KG1 (cell line): ENCODE data around the gene KCNJ10.

ENCODE experiments used
- DNase-seq: peaks from one replicate; lab custom pipeline; 2025; lab: John Stamatoyannopoulos, UW

The KCNJ10 gene

DNA sequence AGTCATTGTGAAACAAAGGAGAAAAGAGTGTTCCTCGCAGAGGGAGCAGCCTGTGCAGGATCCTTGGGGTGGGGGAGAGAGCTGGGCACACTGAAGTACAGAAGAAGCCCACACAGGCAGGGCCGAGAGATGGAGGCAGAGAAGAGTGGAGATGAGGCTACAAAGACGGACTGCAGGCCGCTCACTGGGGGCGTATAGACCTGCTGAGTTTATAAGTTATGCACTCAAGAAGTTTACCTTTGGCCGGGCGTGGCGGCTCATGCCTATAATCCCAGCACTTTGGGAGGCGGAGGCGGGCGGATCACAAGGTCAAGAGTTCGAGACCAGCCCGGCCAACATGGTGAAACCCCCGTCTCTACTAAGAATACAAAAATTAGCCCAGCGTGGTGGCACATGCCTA lies 108.3 kb downstream of the KCNJ10 start:
- no peak for DNase-seq

DNA sequence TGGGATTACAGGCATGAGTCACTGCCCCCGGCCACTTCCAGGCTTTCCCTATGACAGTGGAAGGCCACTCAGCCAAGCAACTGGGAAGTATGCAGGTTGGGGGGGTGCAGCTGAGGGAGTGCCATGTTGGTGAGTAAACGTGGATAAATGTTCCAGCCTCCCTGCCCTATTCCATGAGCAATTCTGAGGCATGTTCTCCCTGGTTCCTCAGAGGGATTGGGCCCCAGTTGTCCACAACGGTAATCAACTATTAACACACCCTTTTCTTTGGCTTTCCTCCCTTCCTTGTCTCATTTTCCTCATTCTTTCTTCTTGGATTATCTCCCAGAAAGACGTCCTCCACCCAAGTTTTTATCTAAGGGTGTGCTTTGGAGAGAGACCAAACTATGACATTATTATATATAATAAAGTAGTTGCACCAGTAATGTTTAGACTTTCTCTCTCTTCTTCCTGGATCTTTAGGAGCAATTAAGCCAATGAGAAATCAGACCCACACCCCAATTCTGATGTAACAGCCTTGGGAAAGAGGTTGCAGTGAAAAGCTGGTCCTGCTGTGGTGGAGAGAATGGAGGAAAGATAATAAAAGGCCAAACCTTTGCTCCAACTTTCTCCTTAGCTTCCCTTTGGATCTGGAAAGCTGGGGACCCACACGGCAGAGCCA lies 109.1 kb downstream of the KCNJ10 start:
- no peak for DNase-seq

DNA sequence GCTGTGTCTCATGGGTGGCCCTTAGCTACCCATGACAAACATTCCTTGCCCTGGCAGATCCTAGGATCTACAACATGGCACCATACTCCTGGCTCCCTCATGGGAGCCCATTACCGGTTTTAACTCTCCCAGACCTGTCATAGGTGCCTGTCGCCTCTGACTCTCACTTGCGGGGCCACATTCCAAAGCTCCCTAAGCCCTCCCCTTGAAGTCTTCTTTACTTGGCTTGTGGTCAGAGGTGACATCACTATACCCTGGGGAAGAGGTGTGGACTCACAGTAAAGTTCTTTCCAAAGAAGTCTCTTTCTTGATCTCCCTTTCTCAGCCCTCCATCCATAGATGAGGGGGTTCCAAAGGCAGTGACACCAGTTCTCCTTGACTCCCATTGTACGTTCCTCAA lies 110.5 kb downstream of the KCNJ10 start:
- DNase-seq = no peak

DNA sequence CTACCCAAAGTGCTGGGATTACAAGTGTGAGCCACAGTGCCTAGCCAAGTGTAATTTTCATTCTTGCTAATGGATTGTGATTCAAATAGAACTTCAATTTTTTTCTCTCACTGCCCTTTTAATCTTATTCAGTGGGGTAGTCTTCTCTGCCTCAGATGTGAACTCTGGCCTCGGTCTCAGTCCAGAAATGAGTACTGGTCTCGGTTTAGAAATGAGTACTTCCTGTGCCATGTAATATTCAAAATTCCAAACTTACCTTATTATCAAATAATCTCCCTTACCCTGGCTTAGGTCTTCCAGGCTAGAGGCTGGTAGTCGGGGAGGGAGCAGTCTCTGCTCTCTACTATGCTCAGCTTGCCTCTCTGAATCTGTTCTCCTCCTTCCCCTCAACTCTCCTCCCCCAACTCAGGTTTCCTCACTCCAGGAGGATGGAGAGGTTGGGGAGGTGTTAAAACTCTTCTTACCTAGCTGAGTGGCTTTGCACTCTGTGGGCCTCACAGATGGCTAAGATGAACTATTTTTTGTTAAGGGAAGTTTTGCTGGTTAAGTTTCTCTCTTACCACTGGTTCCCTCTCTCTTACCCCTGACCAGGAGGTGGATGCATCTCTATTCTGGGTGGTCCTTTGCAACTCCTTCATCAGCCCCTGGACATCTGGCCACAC lies 111.1 kb downstream of the KCNJ10 start:
- DNase-seq = no peak

DNA sequence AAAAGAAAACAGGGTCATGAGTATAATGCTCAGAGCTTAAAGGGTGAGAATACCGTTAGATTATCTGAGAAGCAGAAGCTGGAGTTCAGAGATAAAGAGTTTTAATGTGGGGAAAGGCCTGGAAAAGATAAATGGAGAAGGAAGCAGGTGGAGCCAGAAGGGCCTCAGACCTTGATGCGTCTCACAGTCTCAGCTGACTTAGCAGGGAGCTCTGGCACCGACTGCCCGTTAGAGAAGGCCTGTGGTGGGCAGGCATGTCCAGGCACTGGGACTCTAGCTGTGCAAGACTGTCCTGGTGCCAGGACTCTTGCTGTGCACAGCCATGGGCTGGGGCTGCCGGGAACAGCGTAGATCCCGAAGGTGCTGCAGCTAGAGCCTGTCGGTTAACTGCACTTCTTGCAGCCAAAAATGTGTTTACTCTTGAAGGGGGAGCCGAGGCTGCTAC lies 112.1 kb downstream of the KCNJ10 start:
- no peak for DNase-seq

DNA sequence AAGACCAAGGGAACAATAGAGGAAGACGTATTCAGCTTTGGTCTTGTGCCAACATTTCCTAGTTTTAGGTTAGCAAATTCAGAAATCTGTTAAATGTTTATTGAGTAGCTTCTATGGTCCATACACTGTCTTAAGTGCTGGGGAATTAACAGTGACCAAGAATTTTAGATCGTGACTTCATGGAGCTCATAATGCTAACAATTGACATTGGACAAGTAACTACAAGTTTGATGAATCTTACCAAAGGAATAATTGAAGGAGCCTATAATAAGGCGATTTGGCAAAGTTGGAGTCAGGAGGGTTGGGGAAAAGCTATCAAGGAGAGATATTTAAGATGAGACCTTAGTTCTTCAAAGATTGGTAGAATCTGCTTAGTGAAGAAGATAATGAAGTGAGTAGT lies 114.5 kb downstream of the KCNJ10 start:
- no peak for DNase-seq

DNA sequence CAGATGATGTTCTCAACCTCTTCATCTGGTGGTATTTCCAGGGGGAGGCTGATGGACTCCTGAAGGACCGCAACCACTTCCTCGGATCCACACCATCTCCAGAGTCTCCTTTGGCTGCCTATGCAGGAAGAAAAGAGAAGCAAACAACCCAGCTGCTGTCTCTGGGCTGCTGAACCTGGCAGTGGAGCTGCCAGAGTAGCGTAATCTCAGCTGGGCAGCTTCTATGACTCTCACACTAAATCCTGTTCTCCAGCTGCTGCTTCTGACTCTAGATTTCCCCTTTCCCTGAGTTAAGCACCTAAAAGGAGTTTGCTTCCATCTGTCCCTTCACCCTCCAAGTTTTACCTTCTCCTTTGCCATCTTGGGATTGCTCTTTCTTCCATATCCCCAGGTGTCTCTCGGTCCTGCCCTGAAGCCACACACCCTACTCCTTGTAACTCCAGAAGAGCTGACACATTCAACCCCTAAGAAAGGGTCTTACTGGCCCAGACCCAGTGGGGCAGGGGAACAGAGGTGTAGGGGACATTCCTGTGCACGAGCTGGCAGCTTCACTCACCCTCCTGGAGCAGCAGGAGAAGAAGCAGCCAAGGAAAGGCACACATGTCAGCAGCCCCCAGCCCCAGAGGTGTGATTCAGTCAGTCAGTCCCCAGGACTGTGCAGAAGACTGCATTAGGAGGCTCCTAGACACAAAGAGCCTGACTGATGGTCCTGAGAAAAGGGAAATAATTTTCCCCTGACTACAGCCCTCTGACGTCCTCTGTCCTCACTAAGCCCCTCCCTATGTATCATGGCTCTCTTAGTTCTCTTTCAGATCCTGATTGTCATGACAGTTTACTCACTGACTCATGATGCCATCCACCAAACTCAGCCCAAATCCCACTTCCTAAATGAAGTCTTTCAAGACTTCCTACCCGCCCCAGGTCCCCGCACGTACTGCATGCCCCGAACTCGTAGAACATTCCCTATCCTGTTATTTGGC lies 116.1 kb downstream of the KCNJ10 start, which contains the start of gene SLAMF9:
Gene SLAMF9 (minus strand): TSS at position 702 of the 980 bp plus-strand sequence. CDS start 100 bp downstream, at position 602.
- DNase-seq = no peak

DNA sequence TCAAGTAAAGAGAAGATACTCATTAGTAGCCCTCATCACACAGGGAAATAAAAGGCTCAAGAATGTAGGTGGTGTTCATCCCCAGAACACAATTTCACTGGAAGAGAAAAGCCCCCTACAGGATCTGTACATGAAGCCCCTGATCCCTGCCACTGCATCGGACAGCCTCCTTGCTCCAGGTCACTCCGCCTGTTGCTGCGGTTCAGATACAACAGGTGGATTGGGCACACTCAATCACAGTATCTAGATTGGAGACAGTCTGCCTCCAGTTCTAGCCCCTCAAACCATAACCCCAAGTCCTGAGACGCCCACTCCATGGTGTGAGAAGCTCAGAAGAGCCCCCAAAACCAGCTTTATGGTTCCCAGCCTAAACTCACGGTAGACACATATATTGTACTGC lies 117.0 kb downstream of the KCNJ10 start:
- DNase-seq = no peak

DNA sequence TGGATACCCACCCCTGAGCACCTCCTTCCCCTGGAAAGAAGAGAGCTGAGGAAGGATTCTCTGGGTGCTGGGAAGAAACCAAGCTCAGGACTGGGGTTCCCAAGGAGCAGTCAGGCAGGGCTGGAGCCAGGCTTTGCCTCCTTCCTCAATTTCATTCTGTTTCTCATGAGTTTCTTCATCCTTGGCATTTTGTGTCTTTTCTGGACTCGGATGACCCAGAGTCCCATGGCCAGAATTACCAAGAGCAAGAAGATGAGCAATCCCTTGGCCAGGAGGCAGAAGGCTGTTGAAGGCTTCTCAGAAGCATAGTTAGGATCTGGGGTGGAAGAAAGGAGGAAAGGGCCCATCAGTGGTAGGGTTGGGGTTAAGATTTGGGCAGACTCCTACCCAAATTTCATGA lies 118.4 kb downstream of the KCNJ10 start:
- no peak for DNase-seq

DNA sequence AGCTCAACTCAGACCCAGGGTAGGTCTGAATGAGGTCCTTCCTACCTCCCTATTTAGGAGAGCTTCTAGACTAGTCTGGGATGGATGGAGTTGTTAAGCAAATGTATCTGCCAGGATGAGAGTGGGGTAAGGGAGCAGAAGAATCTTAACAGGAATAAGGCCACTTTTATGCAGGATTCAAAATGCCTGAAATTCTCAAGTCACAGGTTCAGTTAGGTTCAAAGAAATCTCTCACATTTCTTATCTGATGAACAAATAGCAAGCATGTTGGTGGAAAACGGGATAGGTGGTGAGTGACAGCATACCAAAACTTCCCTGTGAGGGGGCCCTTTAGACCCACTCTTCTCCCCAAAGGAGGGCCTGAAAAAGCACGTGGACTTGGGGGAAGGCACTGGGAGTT lies 118.9 kb downstream of the KCNJ10 start:
- no peak for DNase-seq

DNA sequence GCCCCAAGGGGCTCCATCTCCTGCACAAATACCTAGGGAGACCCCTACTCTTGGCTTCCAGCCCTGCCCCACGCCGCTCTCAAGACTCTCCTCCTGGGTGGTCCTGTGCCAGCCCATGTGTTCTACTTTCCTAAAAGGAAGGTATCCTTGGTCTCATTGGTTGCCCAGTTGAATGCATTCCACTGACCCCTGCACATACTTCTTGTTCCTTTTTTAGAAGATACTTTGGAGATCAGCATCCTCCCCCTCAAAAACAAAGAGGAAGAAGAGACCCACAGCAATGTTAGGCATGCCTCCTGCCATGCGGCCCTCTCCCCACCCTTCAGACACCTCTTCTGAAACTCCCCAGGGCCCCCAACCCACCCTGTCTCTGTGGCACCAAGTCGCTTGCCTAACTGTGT lies 120.0 kb downstream of the KCNJ10 start:
- DNase-seq = no peak

DNA sequence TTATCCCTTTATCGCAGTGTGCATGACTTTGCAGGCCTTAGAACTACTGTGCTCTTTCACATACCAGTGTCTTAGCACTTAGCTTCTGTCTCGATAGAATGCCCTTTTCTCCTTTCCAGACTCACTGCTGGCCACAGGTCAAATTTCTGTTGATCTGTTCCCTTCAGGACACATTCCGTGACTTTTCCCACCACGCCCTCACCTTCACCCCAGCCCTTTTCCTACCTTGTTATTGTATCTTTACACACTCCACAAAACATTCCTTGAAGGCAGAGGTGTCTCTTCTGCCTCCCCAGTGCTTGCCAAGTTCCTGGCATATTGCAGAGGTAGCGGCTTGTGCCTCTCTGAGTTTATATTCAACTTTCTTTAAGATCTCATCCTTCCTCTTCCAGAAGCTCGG lies 120.8 kb downstream of the KCNJ10 start:
- DNase-seq = no peak
